GM18858 (cell line): ENCODE measurements around the gene LRP5.
"Not testable (repeated sequence)": the region's sequence is repeated elsewhere in the genome, so short reads cannot be mapped to it uniquely, and the experiment has no call there.

Experiments
- ATAC-seq: cut with Tn5 transposase; IDR thresholded peaks from one replicate; pipeline ENCODE4 v1.9.1; 2021; ENCODE audit not compliant: unreplicated experiment

The LRP5 gene

DNA sequence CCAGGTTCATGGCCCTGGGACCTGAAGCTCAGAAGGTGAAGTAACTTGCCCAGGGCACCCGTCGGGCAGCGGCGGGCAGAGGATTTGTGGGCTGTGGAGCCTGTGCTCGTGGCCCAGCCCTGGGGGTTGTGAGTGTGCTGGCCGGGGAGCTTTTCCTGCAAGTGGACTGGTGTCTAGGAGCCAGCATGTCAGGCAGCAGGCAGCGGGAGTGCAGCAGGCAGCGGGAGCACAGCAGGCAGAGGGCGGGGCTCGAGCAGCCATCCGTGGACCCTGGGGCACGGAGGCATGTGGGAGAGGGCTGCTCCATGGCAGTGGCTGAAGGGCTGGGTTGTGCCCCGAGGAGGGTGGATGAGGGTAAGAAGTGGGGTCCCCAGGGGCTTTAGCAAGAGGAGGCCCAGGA, 75.4 kb downstream of the LRP5 start:
- ATAC-seq = no peak

DNA sequence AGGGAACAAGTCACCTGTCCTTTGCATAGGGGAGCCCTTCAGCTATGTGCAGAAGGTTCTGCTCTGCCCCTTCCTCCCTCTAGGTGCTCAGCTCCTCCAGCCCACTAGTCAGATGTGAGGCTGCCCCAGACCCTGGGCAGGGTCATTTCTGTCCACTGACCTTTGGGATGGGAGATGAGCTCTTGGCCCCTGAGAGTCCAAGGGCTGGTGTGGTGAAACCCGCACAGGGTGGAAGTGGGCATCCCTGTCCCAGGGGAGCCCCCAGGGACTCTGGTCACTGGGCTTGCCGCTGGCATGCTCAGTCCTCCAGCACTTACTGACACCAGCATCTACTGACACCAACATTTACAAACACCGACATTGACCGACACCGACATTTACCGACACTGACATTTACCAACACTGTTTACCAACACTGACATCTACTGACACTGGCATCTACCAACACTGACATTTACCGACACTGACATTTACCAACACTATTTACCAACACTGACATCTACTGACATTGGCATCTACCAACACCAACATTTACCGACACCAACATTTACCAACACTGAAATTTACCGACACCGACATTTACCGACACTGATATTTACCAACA, 76.3 kb downstream of the LRP5 start:
- ATAC-seq = no peak

DNA sequence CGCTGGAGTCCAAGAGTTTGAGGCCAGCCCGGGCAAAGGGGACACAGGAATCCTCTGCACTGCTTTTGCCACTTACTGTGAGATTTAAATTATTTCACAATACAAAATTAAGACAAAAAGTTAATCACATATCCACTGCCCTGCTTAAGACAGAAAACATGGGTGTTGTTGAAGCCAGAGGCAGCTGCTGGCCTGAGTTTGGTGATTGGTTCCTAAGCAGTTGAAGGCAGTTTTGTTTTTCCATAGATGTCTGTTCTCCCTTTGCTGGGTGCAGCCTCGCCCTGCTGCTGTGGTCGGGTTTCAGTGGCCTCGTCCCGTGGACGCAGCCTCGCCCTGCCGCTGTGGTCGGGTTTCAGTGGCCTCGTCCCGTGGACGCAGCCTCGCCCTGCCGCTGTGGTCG, 77.9 kb downstream of the LRP5 start:
- no peak for ATAC-seq

DNA sequence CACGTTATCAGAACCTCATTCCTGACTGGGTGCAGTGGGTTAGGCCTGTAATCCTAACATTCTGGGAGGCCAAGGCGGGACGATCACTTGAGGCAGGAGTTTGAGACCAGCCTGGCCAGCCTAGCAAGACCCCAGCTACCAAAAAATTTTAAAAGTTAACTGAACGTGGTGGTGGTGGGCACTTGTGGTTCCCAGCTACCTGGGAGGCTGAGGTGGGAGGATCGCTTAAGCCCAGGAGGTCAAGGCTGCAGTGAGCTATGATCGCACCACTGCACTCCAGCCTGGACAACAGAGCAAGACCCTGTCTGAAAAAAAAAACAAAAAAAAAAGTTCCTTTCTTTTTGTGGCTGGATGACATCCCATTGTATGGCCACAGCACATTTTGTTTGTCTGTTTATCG, 80.4 kb downstream of the LRP5 start:
- ATAC-seq = no peak

DNA sequence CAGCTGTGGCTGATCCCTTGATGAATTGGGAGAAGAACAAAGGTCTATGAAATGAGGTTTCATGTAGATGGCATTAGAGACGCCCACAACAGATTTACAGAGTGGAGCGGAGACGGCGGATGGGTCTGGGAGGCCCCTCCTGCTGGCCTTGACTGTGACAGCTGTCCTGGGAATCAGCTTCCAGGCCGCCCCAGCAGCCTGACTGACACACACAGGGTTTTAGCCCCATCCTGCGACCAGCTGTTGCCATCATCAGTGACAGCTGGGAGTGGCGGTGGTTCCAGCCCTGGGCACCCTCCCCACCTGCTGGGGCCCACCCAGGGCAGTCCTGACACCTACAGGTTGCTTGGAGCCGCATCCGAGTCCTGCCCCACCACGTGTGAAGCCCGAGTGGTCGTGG, 84.1 kb downstream of the LRP5 start:
- no peak for ATAC-seq

DNA sequence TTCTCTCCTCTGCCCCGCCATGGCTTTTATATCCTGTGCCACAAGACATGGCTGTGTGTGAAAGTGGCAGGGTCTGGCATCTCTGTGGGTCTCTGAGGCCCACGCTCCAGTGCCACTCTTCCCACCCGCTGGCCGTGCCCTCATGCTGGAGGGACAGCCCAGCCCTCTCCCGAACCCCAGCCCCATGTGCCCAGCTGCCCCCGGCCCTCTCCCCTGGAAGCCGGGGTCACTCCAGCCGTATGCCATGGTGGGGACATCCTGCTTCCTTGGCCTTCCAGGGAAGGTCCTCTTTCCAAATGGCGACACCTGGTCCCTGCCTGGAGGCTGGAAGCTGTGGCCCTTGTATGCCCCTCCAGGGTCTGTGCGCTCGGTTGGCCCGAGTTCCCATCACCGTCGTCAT, 84.9 kb downstream of the LRP5 start:
- no peak for ATAC-seq

DNA sequence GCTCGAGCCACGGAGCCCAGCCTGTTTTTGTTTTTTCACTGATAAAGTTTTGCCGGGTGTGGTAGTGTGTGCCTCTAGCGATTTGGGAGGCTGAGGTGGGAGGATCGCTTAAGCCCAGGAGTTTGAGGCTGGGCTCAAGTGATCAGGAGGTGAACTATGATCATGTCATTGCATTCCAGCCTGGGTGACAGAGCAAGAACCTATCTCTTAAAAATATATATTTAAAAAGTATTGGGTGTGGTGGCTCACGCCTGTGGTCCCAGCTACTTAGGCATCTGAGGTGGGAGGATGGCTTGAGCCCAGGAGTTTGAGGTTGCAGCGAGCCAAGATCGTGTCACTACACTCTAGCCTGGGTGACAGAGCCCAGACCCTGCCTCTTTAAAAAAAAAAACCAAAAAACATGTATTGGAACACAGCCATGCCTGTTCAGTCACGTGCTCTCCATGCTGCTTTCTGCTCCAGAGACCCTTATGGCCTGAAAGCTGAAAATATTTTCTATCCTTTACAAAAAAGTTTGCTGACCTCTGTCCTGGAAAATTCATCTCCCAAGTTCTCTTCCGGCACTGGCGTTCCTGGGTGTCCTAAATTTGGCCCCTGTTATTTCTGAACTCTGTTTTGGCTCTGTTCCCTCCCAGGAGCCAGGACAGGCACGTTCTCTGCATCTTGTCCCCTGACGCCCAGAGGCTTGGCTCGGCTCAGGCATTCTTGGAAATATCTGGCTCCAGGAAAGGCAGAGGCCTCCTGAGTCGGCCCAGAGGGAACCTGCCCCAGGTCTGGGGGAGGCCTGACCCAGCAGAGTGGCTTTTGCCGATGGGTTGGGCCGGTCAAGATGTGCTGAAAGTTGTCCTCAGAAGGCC, 86.8 kb downstream of the LRP5 start:
- no peak for ATAC-seq

DNA sequence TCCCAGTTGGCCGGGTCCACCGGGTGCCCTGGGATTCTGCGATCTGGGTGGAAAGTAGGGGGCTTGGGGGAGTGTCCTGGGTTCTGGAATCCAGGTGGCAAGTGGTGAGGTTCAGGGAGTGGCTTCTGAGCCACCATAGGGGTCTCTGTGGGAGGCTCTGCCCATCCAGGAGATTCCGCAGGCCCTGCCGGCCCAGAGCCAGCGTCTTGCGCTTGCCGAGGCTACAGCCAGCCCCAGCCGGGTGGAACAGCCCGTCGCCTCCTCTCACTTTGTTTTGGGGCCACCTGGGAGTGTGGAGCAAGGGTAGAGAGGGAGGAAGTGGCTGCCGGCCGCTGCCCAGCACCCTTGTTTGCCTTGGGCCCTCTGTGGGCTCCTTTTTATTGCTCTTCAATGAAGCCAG, 87.5 kb downstream of the LRP5 start:
- no peak for ATAC-seq

DNA sequence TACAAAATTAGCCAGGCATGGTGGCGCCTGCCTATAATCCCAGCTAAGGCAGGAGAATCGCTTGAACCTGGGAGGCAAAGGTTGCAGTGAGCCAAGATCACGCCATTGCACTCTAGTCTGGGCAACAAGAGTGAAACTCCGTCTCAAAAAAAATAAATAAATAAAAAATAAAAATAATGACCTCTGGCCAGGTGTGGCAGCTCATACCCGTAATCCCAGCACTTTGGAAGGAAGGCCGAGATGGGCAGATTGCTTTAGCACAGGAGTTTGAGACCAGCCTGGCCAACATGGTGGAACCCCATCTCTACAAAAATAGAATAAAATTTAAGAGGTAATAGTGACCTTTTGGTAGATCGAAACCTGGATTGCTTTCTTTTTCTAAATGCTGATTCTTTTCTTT, 88.2 kb downstream of the LRP5 start:
- ATAC-seq = not testable (repeated sequence)

DNA sequence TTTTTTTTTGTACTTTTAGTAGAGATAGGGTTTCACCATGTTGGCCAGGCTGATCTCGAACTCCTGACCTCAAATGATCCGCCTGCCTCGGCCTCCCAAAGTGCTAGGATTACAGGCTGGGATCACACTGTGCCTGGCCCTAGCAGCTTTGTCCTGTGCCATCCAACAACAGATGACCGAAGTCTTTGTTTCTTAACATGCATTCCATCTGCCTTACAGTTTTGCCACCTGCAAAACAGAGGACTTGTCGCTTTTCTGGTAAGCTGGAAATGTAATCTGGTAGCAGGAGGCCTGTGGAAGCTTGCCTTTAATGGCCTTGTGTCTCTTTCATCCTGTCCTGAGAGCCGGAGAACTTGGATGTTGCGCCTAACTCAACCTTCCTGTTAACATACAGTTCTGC, 89.5 kb downstream of the LRP5 start:
- no peak for ATAC-seq

DNA sequence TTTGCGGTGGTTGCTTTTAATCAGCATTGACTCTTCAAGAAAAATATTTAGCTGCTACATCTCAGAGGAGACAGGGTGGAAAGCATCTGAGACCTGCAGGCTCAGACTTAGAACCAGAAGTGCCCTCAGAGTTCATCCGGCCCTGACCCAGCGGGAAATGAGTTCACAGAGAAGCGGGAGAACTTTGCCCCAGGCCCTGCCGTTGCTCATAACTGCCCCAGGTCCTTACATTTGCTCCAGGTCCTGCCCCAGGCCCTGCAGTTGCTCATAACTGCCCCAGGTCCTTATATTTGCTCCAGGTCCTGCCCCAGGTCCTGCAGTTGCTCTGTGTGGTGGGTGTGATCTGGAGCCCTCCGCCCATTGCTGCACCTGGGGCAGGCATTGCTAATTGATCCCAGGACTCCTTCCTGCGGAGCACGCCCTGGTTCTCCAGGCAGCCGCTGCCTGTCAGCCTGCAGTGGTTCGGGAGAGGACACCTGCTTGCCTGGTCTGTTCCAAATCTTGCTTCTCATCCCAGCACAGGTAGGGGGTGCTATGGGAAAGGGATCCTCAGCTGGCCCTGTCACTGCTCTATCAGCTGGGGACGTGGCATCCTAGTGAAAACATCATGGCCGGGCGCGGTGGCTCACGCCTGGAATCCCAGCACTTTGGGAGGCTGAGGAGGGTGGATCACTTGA, 90.1 kb downstream of the LRP5 start:
- no peak for ATAC-seq

DNA sequence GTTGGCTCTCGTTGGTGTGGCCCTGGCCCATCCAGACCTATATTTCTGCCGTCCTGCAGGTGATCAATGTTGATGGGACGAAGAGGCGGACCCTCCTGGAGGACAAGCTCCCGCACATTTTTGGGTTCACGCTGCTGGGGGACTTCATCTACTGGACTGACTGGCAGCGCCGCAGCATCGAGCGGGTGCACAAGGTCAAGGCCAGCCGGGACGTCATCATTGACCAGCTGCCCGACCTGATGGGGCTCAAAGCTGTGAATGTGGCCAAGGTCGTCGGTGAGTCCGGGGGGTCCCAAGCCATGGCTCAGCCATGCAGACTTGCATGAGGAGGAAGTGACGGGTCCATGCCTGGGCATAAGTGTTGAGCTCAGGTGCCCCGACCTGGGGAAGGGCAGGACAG, 91.0 kb downstream of the LRP5 start:
- ATAC-seq = no peak

DNA sequence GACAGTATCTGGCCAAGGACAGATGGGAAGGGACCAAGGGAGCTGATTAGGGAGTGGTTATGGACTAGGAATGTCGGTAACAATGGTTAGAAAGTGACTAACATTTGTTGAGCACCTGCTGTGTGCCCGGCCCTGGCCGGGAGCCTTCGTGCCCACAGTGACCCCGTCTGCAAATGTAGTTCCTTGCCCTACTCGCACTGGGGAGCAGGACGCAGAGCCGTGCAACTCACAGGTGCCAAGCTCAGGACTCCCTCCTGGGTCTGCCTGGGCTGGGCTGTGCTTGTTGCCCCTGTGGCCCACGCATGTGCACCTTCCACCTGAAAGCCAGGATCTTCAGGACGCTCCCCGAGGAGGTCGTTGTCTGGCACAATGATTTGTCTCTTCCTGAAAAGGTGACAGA, 91.4 kb downstream of the LRP5 start:
- ATAC-seq = no peak

DNA sequence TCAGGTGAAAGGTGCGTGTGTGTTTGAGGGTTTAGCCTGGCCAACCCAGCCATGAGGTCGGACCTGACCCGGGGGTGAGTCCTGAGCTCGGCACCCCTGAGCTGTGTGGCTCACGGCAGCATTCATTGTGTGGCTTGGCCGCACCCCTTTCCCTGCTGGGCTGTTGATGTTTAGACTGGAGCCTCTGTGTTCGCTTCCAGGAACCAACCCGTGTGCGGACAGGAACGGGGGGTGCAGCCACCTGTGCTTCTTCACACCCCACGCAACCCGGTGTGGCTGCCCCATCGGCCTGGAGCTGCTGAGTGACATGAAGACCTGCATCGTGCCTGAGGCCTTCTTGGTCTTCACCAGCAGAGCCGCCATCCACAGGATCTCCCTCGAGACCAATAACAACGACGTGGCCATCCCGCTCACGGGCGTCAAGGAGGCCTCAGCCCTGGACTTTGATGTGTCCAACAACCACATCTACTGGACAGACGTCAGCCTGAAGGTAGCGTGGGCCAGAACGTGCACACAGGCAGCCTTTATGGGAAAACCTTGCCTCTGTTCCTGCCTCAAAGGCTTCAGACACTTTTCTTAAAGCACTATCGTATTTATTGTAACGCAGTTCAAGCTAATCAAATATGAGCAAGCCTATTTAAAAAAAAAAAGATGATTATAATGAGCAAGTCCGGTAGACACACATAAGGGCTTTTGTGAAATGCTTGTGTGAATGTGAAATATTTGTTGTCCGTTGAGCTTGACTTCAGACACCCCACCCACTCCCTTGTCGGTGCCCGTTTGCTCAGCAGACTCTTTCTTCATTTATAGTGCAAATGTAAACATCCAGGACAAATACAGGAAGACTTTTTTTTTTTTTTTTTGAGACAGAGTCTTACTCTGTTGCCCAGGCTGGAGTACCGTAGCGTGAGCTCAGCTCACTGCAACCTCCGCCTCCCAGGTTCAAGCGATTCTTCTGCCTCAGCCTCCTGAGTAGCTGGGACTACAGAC, 94.2 kb downstream of the LRP5 start:
- ATAC-seq = no peak

DNA sequence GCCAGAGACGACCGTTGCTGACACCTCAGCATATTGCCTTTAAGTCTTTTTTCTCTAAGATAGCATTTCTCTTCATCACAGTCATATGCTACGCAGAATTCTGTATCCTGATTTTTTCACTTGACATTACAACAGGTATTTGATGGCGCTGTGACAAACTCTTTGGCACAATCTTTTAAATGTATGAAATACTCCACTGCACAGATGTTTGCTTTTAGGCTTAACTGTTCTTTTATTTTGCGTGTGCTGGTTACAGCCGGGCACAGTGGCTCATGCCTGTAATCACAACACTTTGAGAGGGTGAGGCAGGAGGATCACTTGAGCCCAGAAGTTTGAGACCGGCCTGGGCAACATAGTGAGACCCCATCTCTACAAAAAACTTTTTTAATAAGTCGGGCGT, 96.1 kb downstream of the LRP5 start:
- ATAC-seq = no peak

DNA sequence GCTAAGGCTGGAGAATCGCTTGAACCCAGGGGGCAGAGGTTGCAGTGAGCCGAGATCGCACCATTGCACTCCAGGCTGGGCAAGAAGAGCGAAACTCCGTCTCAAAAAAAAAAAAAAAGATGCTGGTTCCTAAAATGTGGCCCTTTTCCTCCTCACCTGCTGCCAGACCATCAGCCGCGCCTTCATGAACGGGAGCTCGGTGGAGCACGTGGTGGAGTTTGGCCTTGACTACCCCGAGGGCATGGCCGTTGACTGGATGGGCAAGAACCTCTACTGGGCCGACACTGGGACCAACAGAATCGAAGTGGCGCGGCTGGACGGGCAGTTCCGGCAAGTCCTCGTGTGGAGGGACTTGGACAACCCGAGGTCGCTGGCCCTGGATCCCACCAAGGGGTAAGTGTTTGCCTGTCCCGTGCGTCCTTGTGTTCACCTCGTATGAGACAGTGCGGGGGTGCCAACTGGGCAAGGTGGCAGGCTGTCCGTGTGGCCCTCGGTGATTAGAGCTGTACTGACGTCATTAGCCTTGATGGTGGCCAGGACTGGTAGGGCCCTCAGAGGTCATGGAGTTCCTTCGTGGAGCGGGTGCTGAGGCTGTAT, 97.5 kb downstream of the LRP5 start:
- ATAC-seq = no peak

DNA sequence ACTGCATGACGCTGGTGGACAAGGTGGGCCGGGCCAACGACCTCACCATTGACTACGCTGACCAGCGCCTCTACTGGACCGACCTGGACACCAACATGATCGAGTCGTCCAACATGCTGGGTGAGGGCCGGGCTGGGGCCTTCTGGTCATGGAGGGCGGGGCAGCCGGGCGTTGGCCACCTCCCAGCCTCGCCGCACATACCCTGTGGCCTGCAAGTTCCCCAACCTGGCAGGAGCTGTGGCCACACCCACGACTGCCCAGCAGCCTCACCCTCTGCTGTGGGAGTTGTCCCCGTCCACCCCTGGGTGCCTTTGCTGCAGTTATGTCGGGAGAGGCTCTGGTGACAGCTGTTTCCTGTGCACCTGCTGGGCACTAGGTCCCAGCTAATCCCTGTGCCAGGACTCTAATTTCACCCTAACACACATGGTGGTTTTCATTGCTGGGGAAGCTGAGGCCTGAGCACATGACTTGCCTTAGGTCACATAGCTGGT, 99.2 kb downstream of the LRP5 start:
- ATAC-seq = no peak

DNA sequence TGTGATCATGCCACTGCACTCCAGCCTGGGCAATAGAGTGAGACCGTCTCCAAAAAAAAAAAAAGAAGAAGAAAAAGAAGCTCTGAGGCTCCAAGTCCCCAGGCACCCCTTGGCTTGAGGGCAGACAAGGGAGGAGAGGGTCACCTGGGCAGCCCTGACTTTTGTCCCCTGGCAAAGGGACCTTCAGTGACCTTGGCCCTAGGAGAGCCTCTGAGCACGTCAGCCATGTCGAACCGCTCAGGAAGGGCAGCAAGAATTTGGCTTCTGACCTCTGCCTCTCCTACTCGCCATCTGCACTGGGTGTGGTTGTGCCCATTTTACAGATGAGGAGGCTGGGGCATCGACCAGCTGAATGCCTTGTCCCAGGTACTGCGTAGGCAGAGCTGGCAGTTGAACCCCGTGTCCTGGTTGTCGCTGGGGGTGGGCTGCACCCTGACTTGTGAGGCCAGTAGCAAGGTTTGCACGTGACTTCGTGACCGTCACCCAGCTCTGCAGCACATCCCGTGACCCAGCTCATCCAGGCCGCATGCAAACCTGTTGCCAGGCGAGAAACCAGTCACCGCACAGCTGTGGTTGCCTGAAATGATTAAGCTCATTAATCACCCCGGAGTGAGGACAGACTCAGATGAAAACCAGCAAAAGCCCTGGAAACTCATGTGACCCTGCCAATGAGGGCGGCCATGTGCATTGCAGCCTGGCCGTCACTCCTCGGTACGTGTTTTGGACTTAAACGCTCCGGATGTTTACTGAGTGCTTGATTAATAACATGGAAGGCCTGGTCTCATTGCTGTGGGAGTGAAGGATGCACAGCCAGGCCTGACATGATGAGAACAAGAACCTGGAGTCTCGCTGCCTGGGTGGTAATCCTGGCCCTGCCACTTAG, 100.4 kb downstream of the LRP5 start:
- no peak for ATAC-seq

DNA sequence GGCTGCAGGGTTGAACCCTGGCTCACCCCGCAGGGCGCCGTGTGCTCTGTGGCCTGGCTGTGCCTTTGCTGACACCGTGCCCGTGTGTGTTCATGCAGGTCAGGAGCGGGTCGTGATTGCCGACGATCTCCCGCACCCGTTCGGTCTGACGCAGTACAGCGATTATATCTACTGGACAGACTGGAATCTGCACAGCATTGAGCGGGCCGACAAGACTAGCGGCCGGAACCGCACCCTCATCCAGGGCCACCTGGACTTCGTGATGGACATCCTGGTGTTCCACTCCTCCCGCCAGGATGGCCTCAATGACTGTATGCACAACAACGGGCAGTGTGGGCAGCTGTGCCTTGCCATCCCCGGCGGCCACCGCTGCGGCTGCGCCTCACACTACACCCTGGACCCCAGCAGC, 101.2 kb downstream of the LRP5 start:
- no peak for ATAC-seq
